K562 (cell line): ENCODE data around the gene RRAS. TPM values are rescaled to one million over a fixed set of nuclear protein-coding genes. Genes with fewer than 3 reads are reported as not detected.

ENCODE experiments used
- CSDE1 ChIP-seq, 2 experiments: fragments of 450-650 bp; IDR thresholded peaks; 2 replicates each; pipeline ENCODE4 v1.6.1; 2016; ENCODE audit warnings: mild to moderate bottlenecking in 1 of 2
- MAZ ChIP-seq, 2 experiments: fragments of 450-650 bp in 1 of 2; sonication (generic) in 1 of 2; formaldehyde crosslinking; IDR thresholded peaks in 1 of 2; conservative IDR thresholded peaks in 1 of 2; 2 replicates each; pipeline versions ENCODE4 v1.4.0 to v1.5.0; 2020; ENCODE audit warnings: mild to moderate bottlenecking in 1 of 2, missing genetic modification reagents in 1 of 2
- RB1 ChIP-seq: fragments of 450-650 bp; IDR thresholded peaks from 2 replicates; pipeline ENCODE4 v1.6.1; 2017; ENCODE audit warnings: low read depth, mild to moderate bottlenecking
- ZNF79 ChIP-seq: fragments of 250-450 bp; sonication (Bioruptor Pico); IDR thresholded peaks from 2 replicates; pipeline ENCODE4 v1.4.0; 2020; ENCODE audit warnings: low read depth, mild to moderate bottlenecking, moderate library complexity
- polyA plus RNA-seq, 8 experiments: library from polyadenylated mRNA; depleted of rRNA in 4 of 8; stranded (reverse) in 5 of 8; unstranded in 3 of 8; fragments of >200 nt; fragmentation: Nextera tagmentation in 2 of 8; fragmentation: Illumina TruSeq in 1 of 8; extraction: Ambion mirVana in 2 of 8; extraction: Trizol in 1 of 8; gene quantifications; 2 replicates each; pipeline versions ENCODE4 v1.2.1 to v1.2.3, GENCODE V29; 2011 to 2014; ENCODE audit warnings: inconsistent platforms in 1 of 8, missing spikeins in 1 of 8
- total RNA-seq, 7 experiments: library from RNA; depleted of rRNA in 6 of 7; stranded (reverse); fragments of >200 nt in 6 of 7; fragmentation: Illumina TruSeq in 2 of 7; extraction: Trizol in 2 of 7; gene quantifications; 2 replicates each; pipeline versions ENCODE4 v1.2.1 to v1.2.3, GENCODE V29; 2011 to 2021; ENCODE audit warnings: low replicate concordance in 1 of 7
- TF ChIP-seq, protein P1 (sequence below): fragments of 250-450 bp; sonication (Bioruptor Pico); IDR thresholded peaks from 2 replicates; pipeline ENCODE4 v1.5.0; 2022; ENCODE audit warnings: mild to moderate bottlenecking
- TF ChIP-seq, protein P2 (sequence below): fragments of 450-650 bp; formaldehyde crosslinking; IDR thresholded peaks from 2 replicates; pipeline ENCODE4 v1.4.0; 2022; ENCODE audit warnings: mild to moderate bottlenecking, moderate library complexity
- TF ChIP-seq, protein P3 (sequence below): sonication (generic); formaldehyde crosslinking; IDR thresholded peaks from 2 replicates; pipeline ENCODE4 v1.8.0; 2022; ENCODE audit warnings: mild to moderate bottlenecking, missing genetic modification reagents
- TF ChIP-seq, protein P4 (sequence below): fragments of 250-450 bp; sonication (Bioruptor Pico); IDR thresholded peaks from 2 replicates; pipeline ENCODE4 v1.5.0; 2020; ENCODE audit warnings: mild to moderate bottlenecking, borderline replicate concordance

Gene RRAS
- total and polyA plus RNA-seq, 9 of the 15 experiments (the other 6 are each of a cell fraction or from before 2014, with no cell fraction given), result 0.70 to 17.3 (median 8.2) TPM

DNA sequence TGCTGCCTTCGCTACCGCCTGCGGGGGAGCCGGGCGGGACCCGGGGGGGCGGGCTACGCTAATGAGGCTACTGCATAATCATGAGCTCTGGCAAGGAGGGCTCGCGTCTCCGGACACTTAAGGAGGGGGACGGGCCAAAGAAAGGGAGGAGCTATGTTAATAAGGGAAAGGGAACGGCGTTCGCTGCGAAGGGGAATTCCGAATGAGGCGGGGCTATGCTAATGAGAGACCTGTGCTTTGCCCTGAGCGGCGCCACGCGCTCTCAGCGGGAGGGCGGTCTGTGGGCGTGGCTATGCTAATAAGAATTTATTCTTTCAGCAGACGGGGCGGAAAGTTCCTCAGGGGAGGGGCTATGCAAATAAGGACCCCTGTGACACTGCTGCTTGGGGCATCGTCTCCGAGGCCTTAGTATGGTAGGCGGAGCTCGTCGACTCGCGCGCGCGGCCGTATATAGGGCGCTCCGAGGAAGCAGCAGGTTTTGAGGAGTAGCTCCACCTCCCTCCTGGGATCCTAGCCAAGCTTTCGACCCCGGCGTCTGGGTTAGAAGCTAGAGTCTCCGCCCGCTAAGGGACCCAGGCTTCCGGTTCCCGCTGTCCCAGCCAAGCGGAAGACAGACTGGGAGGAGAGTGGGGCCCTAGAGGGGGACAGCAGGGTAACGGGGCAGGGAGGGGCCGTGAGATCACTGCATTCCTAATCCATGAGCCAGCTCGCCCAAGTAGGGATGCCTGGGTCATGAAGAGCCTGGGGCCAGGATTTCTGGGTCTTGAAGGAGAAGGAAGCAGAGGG lies at the start of gene RRAS (continued):
- TF ChIP-seq, protein P1, sequence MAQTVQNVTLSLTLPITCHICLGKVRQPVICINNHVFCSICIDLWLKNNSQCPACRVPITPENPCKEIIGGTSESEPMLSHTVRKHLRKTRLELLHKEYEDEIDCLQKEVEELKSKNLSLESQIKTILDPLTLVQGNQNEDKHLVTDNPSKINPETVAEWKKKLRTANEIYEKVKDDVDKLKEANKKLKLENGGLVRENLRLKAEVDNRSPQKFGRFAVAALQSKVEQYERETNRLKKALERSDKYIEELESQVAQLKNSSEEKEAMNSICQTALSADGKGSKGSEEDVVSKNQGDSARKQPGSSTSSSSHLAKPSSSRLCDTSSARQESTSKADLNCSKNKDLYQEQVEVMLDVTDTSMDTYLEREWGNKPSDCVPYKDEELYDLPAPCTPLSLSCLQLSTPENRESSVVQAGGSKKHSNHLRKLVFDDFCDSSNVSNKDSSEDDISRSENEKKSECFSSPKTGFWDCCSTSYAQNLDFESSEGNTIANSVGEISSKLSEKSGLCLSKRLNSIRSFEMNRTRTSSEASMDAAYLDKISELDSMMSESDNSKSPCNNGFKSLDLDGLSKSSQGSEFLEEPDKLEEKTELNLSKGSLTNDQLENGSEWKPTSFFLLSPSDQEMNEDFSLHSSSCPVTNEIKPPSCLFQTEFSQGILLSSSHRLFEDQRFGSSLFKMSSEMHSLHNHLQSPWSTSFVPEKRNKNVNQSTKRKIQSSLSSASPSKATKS, result no peak
- TF ChIP-seq ZNF79 (no peak), CSDE1 (IDR thresholded peaks at IDR 0.05) (no peak), RB1 (peak; percentile 70; the same call in 1 of the 2 replicates), MAZ (CRISPR knock-in tag; conservative IDR thresholded peaks at IDR 0.05 in 1 of 2, IDR thresholded peaks at IDR 0.05 in 1 of 2) (peak; percentile 81 to 85)
- TF ChIP-seq, protein P2, sequence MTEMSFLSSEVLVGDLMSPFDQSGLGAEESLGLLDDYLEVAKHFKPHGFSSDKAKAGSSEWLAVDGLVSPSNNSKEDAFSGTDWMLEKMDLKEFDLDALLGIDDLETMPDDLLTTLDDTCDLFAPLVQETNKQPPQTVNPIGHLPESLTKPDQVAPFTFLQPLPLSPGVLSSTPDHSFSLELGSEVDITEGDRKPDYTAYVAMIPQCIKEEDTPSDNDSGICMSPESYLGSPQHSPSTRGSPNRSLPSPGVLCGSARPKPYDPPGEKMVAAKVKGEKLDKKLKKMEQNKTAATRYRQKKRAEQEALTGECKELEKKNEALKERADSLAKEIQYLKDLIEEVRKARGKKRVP (CRISPR knock-in tag), result no peak
- TF ChIP-seq, protein P3, sequence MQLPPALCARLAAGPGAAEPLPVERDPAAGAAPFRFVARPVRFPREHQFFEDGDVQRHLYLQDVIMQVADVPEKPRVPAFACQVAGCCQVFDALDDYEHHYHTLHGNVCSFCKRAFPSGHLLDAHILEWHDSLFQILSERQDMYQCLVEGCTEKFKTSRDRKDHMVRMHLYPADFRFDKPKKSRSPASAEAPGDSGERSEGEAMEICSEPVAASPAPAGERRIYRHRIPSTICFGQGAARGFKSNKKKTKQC (CRISPR knock-in tag), result no peak
- TF ChIP-seq, protein P4, sequence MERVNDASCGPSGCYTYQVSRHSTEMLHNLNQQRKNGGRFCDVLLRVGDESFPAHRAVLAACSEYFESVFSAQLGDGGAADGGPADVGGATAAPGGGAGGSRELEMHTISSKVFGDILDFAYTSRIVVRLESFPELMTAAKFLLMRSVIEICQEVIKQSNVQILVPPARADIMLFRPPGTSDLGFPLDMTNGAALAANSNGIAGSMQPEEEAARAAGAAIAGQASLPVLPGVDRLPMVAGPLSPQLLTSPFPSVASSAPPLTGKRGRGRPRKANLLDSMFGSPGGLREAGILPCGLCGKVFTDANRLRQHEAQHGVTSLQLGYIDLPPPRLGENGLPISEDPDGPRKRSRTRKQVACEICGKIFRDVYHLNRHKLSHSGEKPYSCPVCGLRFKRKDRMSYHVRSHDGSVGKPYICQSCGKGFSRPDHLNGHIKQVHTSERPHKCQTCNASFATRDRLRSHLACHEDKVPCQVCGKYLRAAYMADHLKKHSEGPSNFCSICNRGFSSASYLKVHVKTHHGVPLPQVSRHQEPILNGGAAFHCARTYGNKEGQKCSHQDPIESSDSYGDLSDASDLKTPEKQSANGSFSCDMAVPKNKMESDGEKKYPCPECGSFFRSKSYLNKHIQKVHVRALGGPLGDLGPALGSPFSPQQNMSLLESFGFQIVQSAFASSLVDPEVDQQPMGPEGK, result no peak
